ENCODE data around the gene SHOC2.

Gene SHOC2

DNA sequence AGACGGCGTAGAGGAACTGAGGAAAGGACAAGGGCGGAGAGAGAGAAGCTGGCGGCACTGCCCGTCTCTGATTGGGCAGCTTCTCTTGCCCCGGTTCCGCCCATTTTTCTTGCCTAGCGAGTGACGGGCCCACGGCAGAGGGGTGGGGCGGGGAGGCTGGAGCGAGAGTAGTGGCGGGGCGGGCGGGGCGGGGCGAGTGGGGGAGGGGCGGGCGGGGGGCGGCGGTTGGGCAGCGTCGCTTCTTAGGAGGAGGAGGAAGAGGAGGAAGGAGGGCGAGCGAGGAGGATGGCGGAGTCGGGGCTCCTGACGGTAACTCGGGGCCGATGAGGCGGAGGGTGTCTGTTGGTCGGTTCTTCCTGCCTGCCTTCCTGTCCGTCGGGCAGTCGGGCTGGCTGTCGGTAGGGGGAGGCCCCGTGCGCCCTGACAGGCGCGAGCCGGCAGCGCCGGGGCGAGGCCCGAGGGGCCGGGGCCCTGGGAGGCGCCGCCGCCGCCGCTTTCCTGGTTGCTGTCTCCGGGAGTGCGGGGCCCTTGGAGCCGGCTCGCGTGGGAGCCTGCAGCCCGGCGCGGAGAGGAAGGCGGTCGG lies at the start of gene SHOC2:
Gene SHOC2 (plus strand): TSS at position 256 of the 583 bp plus-strand sequence. CDS start 44,755 bp downstream, outside the sequence.
- H3K4me3 ChIP-seq (ENCODE audit: low read depth in 1 of 2, low read length in 2 of 2), result peak within 1 kb of the TSS; percentile 67 to 97
- H3K9me3 ChIP-seq (ENCODE audit: low read length), result no peaks in the 10 kb centered on the region
- peak within 1 kb of the TSS; percentile 94 for H3K27ac ChIP-seq (ENCODE audit: low read depth, low read length)
- peak within 1 kb of the TSS; percentile 98 for H3K9ac ChIP-seq (ENCODE audit: low read length)
- H3K36me3 ChIP-seq (ENCODE audit: insufficient read depth, low read length), result no peaks in the 10 kb centered on the region
- peaks cover 24% of the 10 kb centered on the region for H3K4me1 ChIP-seq (ENCODE audit: insufficient read depth, low read length)
- H3K27me3 ChIP-seq (ENCODE audit: control insufficient read depth in 1 of 2, insufficient read depth in 2 of 2, low read length in 2 of 2), result no peaks in the 10 kb centered on the region

DNA sequence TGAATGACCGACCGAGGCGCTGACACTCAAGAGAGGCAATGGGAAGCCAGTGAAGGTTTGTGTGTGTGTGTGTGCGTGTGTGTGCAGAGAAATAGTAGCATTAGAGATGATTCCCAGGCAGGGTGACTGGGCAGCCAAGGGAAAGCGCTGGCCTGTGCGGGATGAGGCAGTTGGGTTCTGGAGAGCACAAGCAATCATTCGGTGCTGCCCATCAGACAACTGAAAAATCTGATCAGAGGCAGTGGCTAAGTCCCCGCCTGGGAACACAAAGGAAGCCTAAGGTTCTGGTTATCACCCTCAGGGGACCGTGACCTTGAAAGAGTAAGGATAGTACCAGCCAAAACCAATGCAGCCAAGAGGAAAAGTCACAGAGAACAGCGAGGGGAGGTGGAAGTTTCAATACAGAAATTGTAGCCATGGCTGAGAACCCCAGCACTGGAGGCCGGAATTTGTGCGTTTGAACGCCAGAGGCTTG lies 48.5 kb upstream of the SHOC2 start:
- Histone ChIP-seq H3K9ac (ENCODE audit: low read length) (peak overlapping the region; percentile 34), H3K27ac (ENCODE audit: low read depth, low read length) (peak overlapping the region; percentile 99), H3K4me1 (ENCODE audit: insufficient read depth, low read length) (peaks cover 17% of the 10 kb centered on the region), H3K36me3 (ENCODE audit: insufficient read depth, low read length) (no peaks in the 10 kb centered on the region), H3K9me3 (ENCODE audit: low read length) (no peaks in the 10 kb centered on the region), H3K4me3 (ENCODE audit: low read depth in 1 of 2, low read length in 2 of 2) (peak overlapping the region; percentile 49 to 53), H3K27me3 (ENCODE audit: control insufficient read depth in 1 of 2, insufficient read depth in 2 of 2, low read length in 2 of 2) (no peaks in the 10 kb centered on the region)

DNA sequence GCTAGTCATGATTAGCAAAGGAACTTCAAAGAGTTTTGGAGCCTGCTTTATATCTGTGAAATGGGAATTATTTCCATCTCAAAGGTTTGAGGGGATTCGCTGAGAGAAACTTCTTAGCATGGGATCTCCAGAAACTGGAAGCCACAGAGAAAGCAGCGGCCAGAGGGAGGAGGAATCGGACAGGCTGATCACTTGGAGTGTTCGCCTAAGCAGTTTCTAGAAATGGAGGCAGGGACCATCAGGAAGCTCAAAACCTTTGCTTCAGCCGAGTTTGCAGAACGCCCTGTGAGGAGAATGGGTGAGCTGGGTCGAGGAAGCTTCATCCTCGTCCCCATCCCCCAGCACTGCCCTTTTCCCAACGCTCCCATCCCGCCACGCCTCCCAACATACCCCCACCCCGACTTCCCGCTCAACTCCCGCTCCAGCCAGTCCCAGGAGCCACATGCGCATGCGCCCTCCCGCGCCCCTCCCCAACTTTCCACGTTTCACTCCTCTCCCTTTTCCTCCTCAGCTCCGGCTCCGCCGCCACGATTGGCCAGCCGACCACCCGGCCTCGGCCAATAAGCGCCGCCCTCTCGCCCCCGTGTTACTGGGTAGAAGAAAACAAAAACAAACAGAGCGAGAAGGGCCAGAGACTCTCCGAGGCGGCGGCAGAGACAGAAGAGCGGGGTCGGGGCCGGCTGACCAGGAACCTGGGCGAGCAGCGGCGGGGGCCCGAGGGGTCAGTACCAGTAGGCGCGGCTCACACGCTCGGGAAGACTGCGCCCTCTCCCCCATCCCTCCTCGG lies 47.9 kb upstream of the SHOC2 start, which contains the start of gene PDCD4:
Gene PDCD4 (plus strand): TSS at position 631 of the 787 bp plus-strand sequence. CDS start 4,100 bp downstream, outside the sequence.
- Histone ChIP-seq H3K36me3 (ENCODE audit: insufficient read depth, low read length) (no peaks in the 10 kb centered on the region), H3K4me3 (ENCODE audit: low read depth in 1 of 2, low read length in 2 of 2) (peak within 1 kb of the TSS; percentile 49 to 93), H3K27me3 (ENCODE audit: control insufficient read depth in 1 of 2, insufficient read depth in 2 of 2, low read length in 2 of 2) (no peaks in the 10 kb centered on the region), H3K27ac (ENCODE audit: low read depth, low read length) (peak within 1 kb of the TSS; percentile 99), H3K9me3 (ENCODE audit: low read length) (no peaks in the 10 kb centered on the region), H3K9ac (ENCODE audit: low read length) (peak within 1 kb of the TSS; percentile 72), H3K4me1 (ENCODE audit: insufficient read depth, low read length) (peaks cover 12% of the 10 kb centered on the region)

DNA sequence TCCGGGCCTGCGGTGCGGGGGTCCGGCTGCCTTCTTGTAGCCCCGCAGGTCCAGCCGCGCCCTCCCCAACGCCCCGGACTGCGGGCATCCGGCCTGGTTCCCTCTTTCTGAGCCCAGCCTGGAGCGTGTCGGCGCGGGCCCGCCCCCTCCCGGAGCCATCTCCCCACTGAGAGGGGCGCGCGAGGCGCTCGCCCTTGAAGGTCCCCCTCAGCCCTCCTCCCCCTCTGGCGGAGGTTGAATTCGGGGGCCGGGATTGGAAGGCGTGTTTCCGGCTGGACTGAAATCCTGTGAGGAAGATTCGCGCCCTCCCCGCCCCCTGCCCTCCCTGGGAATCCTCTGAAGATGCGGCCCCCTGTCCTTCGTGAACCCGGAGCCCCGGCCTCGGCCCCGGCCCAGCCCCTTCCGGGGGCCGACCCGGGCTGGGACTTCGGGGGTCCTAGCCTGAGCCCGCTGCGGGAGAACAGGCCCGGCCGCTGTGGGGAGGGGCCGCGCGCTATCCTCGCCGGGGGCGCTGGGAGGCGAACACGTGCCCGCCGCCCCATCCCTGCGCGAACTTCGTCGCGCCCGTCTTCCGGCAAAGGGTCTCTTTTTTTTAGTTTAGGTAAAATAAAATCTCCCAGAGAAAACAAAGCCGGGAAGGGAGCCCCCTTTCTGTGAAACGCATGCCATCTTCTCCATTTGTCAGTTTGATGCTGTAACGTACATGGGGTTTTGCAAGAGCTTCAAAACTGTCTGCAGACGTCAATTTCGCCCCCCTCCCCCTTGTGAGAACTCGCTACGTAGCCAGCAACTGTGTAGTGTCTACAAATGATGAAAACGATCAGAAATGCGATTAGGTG lies 47.0 kb upstream of the SHOC2 start:
- peak overlapping the region; percentile 72 for H3K9ac ChIP-seq (ENCODE audit: low read length)
- peaks cover 12% of the 10 kb centered on the region for H3K4me1 ChIP-seq (ENCODE audit: insufficient read depth, low read length)
- peak overlapping the region; percentile 99 for H3K27ac ChIP-seq (ENCODE audit: low read depth, low read length)
- H3K36me3 ChIP-seq (ENCODE audit: insufficient read depth, low read length), result no peaks in the 10 kb centered on the region
- H3K4me3 ChIP-seq (ENCODE audit: low read depth in 1 of 2, low read length in 2 of 2), result peak overlapping the region; percentile 49 to 93
- no peaks in the 10 kb centered on the region for H3K27me3 ChIP-seq (ENCODE audit: control insufficient read depth in 1 of 2, insufficient read depth in 2 of 2, low read length in 2 of 2)
- no peaks in the 10 kb centered on the region for H3K9me3 ChIP-seq (ENCODE audit: low read length)

DNA sequence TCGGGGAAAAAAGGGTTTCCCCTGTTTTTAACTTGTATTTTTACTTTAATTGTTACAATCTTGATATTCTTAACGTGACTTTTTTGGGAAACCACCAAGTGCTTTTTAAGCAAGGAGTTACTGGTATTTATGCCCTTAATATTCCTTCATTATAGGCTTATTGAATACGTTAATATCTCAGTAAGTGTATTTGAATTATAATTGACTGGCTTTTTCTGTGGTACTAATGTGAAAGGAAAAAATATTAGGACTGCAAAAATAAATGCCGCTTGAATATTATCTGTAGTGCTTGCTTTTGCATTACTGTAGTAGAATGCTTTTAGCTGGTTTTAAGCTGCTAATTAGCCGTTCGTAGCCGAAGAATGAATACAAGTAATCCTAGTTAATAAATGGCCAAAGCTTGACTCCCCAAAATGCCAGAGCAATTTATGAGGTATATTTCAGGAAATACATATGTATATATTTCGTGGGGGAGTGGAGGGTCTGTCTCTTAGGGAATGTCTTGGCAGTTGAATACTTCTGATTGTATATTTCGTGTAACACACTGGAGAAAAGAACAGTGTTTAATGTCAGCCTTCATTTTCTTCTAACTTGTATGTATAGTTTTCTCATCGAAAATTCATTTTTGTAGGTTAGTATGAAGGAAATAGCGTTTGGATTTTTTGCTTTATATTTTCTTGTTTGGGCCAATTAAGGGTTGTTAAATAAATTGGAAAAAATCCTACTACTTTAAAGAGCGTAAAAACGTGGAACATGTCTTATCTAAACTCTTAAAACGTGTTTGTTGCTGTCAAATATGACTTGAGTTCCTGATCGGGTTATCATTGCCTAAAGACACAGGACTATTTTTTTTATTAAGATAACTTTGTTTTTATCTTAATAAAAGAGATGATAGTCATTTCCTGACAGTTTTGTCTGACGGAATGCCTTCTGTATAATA lies 46.1 kb upstream of the SHOC2 start:
- Histone ChIP-seq H3K9ac (ENCODE audit: low read length) (peak overlapping the region; percentile 72), H3K36me3 (ENCODE audit: insufficient read depth, low read length) (no peaks in the 10 kb centered on the region), H3K27me3 (ENCODE audit: control insufficient read depth in 1 of 2, insufficient read depth in 2 of 2, low read length in 2 of 2) (no peaks in the 10 kb centered on the region), H3K9me3 (ENCODE audit: low read length) (no peaks in the 10 kb centered on the region), H3K4me3 (ENCODE audit: low read depth in 1 of 2, low read length in 2 of 2) (peak overlapping the region; percentile 49 to 93), H3K4me1 (ENCODE audit: insufficient read depth, low read length) (peaks cover 12% of the 10 kb centered on the region), H3K27ac (ENCODE audit: low read depth, low read length) (peak overlapping the region; percentile 99)

DNA sequence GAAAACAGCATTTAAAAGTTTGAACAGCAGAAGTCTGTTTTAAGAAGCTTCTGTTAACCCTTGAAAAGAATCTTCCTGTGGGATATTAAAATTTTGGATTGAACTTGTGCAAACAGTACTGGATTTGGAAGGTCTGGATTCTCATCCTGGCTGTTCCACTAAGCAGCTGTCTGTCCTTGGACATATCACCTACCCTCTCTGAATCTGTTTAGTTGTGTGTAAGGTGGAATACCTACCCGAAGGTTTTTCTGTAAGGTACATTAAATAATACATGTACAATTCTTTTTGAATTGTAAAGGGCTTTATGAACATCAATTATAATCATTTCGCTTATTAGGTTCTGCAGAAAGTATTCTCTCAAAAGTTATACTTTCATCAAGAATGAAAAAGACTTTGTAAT lies 45.5 kb upstream of the SHOC2 start:
- Histone ChIP-seq H3K9me3 (ENCODE audit: low read length) (no peaks in the 10 kb centered on the region), H3K4me1 (ENCODE audit: insufficient read depth, low read length) (peaks cover 12% of the 10 kb centered on the region), H3K27ac (ENCODE audit: low read depth, low read length) (peak overlapping the region; percentile 41), H3K36me3 (ENCODE audit: insufficient read depth, low read length) (no peaks in the 10 kb centered on the region), H3K27me3 (ENCODE audit: control insufficient read depth in 1 of 2, insufficient read depth in 2 of 2, low read length in 2 of 2) (no peaks in the 10 kb centered on the region), H3K9ac (ENCODE audit: low read length) (peak overlapping the region; percentile 72), H3K4me3 (ENCODE audit: low read depth in 1 of 2, low read length in 2 of 2) (peak overlapping the region; percentile 3 to 49)

DNA sequence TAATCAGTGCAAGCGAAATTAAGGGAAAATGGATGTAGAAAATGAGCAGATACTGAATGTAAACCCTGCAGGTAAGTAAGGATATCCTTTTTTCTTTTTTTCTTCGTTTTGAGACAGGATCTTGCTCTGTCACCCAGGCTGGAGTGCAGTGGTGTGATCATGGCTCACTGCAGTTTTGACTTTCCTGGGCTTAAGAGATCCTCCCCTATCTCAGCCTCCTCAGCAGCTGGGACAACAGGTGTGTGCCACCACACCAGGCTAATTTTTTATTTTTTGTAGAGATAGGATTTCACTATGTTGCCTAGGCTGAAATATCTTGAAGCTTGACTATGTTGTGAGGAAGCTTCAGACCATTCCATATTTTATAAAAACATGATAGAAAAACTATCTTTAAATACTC lies 43.4 kb upstream of the SHOC2 start:
- Histone ChIP-seq H3K36me3 (ENCODE audit: insufficient read depth, low read length) (no peaks in the 10 kb centered on the region), H3K9me3 (ENCODE audit: low read length) (no peaks in the 10 kb centered on the region), H3K4me3 (ENCODE audit: low read depth in 1 of 2, low read length in 2 of 2) (no peak overlapping the region), H3K27me3 (ENCODE audit: control insufficient read depth in 1 of 2, insufficient read depth in 2 of 2, low read length in 2 of 2) (no peaks in the 10 kb centered on the region), H3K27ac (ENCODE audit: low read depth, low read length) (no peak overlapping the region), H3K9ac (ENCODE audit: low read length) (no peak overlapping the region), H3K4me1 (ENCODE audit: insufficient read depth, low read length) (peaks cover 21% of the 10 kb centered on the region)

DNA sequence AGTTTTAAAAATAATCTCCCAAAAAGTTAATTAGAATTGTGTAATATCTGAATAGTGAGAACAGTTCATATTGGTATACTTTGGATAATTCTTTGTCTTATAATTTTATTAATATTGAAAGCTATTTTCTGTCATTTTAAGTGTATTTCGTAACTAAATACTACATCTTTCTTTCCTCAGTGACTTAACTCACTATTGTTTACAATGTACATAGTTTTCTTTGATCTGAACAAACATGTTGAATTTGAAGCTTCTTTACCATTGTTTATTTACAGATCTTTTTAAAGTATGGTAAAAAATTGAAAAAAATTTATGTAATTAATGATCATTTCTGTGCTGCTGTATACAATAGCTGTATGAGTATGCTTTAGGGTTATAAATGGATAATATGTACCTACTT lies 42.6 kb upstream of the SHOC2 start:
- Histone ChIP-seq H3K27me3 (ENCODE audit: control insufficient read depth in 1 of 2, insufficient read depth in 2 of 2, low read length in 2 of 2) (no peaks in the 10 kb centered on the region), H3K36me3 (ENCODE audit: insufficient read depth, low read length) (no peaks in the 10 kb centered on the region), H3K9me3 (ENCODE audit: low read length) (no peaks in the 10 kb centered on the region), H3K9ac (ENCODE audit: low read length) (no peak overlapping the region), H3K4me3 (ENCODE audit: low read depth in 1 of 2, low read length in 2 of 2) (no peak overlapping the region), H3K4me1 (ENCODE audit: insufficient read depth, low read length) (peaks cover 20% of the 10 kb centered on the region), H3K27ac (ENCODE audit: low read depth, low read length) (no peak overlapping the region)

DNA sequence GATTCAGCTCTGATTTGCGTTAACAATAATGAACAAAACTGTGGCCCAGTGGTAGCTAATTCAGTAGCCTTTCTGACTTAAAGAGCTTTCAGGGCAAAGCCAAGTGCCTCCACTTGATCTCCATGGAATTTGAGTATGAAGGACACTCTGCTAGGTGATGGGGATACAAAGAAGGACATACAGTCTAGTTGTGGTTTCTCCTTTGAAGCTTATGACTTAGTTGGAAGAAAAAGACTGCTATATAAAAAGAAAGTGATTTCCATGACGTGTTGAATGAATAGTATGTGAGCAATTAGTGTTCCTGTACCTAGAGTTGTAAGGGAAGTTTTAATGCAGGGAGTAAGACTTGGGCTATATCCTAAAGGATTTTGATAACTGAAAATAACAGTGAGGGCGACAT lies 39.4 kb upstream of the SHOC2 start:
- no peak overlapping the region for H3K4me3 ChIP-seq (ENCODE audit: low read depth in 1 of 2, low read length in 2 of 2)
- H3K9me3 ChIP-seq (ENCODE audit: low read length), result no peaks in the 10 kb centered on the region
- peaks cover 10% of the 10 kb centered on the region for H3K36me3 ChIP-seq (ENCODE audit: insufficient read depth, low read length)
- no peak overlapping the region for H3K27ac ChIP-seq (ENCODE audit: low read depth, low read length)
- H3K4me1 ChIP-seq (ENCODE audit: insufficient read depth, low read length), result peaks cover 20% of the 10 kb centered on the region
- no peaks in the 10 kb centered on the region for H3K27me3 ChIP-seq (ENCODE audit: control insufficient read depth in 1 of 2, insufficient read depth in 2 of 2, low read length in 2 of 2)
- no peak overlapping the region for H3K9ac ChIP-seq (ENCODE audit: low read length)

DNA sequence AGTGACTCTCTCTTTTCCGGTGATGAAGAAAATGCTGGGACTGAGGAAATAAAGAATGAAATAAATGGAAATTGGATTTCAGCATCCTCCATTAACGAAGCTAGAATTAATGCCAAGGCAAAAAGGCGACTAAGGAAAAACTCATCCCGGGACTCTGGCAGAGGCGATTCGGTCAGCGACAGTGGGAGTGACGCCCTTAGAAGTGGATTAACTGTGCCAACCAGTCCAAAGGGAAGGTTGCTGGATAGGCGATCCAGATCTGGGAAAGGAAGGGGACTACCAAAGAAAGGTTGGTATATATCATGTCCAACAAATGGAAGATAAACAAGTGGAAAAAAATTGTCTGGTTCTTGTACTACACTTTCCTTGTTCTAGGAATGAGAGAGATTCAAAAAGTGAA lies 38.2 kb upstream of the SHOC2 start:
- Histone ChIP-seq H3K4me3 (ENCODE audit: low read depth in 1 of 2, low read length in 2 of 2) (no peak overlapping the region), H3K9me3 (ENCODE audit: low read length) (no peaks in the 10 kb centered on the region), H3K27me3 (ENCODE audit: control insufficient read depth in 1 of 2, insufficient read depth in 2 of 2, low read length in 2 of 2) (no peaks in the 10 kb centered on the region), H3K36me3 (ENCODE audit: insufficient read depth, low read length) (peaks cover 10% of the 10 kb centered on the region), H3K9ac (ENCODE audit: low read length) (no peak overlapping the region), H3K4me1 (ENCODE audit: insufficient read depth, low read length) (peaks cover 24% of the 10 kb centered on the region), H3K27ac (ENCODE audit: low read depth, low read length) (no peak overlapping the region)

Measured in muscle layer of colon (tissue), 2 donors.